Erythroblast (primary cell): ENCODE results near the gene OAS2.

ENCODE experiments used
- GATA1 ChIP-seq: IDR thresholded peaks from 2 replicates; pipeline ENCODE4 v1.6.1; 2011; ENCODE audit warnings: low read depth, mild to moderate bottlenecking, control low read depth, low read length, moderate library complexity
- POLR2A ChIP-seq: IDR thresholded peaks from 2 replicates; pipeline ENCODE4 v1.6.1; 2011; ENCODE audit warnings: mild to moderate bottlenecking, low read length

DNA sequence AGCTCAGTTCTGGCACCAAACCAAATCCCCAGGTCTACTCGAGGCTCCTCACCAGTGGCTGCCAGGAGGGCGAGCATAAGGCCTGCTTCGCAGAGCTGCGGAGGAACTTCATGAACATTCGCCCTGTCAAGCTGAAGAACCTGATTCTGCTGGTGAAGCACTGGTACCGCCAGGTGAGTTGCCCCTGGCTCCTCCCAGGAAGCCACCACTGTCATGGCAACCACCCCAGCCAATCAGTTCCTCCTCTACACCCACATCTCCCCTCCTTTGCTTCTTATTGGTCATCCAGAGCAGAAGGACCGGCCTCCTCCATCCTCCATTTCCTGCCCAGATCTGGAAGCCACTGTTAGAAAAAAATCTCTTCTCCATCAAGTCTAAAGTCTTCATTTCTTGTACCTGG is 17.2 kb upstream of the OAS2 start:
- no peak for TF ChIP-seq POLR2A
- TF ChIP-seq GATA1: no peak
